ENCODE data around the gene SHISA9. TPM values are rescaled to one million over a fixed set of nuclear protein-coding genes. Genes with fewer than 3 reads are reported as not detected.

The SHISA9 gene
- total RNA-seq, 1 donor from 2014 or later, result 2.5 TPM

- no peak for DNase-seq (ENCODE audit: low spot score)
- peaks cover 2% of the 10 kb centered on the region for H3K36me3 Mint-ChIP-seq
- Histone ChIP-seq H3F3A (ENCODE audit: low read depth) (no peaks in the 10 kb centered on the region), H3K9me3 (ENCODE audit: low read depth) (no peaks in the 10 kb centered on the region), H4K20me1 (ENCODE audit: low read depth) (no peaks in the 10 kb centered on the region), H3K9ac (no peak overlapping the region), H2AFZ (replicated peaks) (no peak overlapping the region), H3K79me2 (ENCODE audit: low read depth) (no peaks in the 10 kb centered on the region), H3K4me2 (no peak overlapping the region), H3K4me1 (no peaks in the 10 kb centered on the region), H3K4me3 (no peak overlapping the region), H3K27me3 (no peaks in the 10 kb centered on the region), H3K36me3 (no peaks in the 10 kb centered on the region), H3K27ac (no peak overlapping the region)
- TF ChIP-seq CTCF (IDR thresholded peaks at IDR 0.05), result no peak
- TF ChIP-seq EZH2 (IDR thresholded peaks at IDR 0.05), result no peak
- no peak for TF ChIP-seq EZH2phosphoT487 (IDR thresholded peaks at IDR 0.05)
- H3K4me3 Mint-ChIP-seq, result no peak overlapping the region
- H3K27ac Mint-ChIP-seq, result no peak overlapping the region
- no peaks in the 10 kb centered on the region for H3K9me3 Mint-ChIP-seq
- peaks cover 3% of the 10 kb centered on the region for H3K4me1 Mint-ChIP-seq
- no peaks in the 10 kb centered on the region for H3K27me3 Mint-ChIP-seq (ENCODE audit: insufficient read depth, low read depth)
Measured at GRCh38 chr16:12930881-12931280, 29.5 kb downstream of the SHISA9 start.

- peaks cover 12% of the 10 kb centered on the region for H3K4me1 ChIP-seq
- H3K9me3 ChIP-seq (ENCODE audit: low read depth), result no peaks in the 10 kb centered on the region
- Mint-ChIP-seq H3K27ac (no peak overlapping the region), H3K27me3 (ENCODE audit: insufficient read depth, low read depth) (peaks cover 2% of the 10 kb centered on the region), H3K9me3 (peaks cover 6% of the 10 kb centered on the region), H3K36me3 (peaks cover 7% of the 10 kb centered on the region), H3K4me3 (no peak overlapping the region), H3K4me1 (peaks cover 5% of the 10 kb centered on the region)
- H3K9ac ChIP-seq, result no peak overlapping the region
- no peak overlapping the region for H3K4me2 ChIP-seq
- H3K4me3 ChIP-seq, result no peak overlapping the region
- no peak overlapping the region for H2AFZ ChIP-seq (replicated peaks)
- H3K27me3 ChIP-seq, result no peaks in the 10 kb centered on the region
- H3K79me2 ChIP-seq (ENCODE audit: low read depth), result no peaks in the 10 kb centered on the region
- no peak overlapping the region for H3K27ac ChIP-seq
- no peaks in the 10 kb centered on the region for H4K20me1 ChIP-seq (ENCODE audit: low read depth)
- no peak for DNase-seq (ENCODE audit: low spot score)
- no peaks in the 10 kb centered on the region for H3K36me3 ChIP-seq
- no peaks in the 10 kb centered on the region for H3F3A ChIP-seq (ENCODE audit: low read depth)
- TF ChIP-seq EZH2 (IDR thresholded peaks at IDR 0.05) (no peak), CTCF (IDR thresholded peaks at IDR 0.05) (no peak), EZH2phosphoT487 (IDR thresholded peaks at IDR 0.05) (no peak)
Measured at GRCh38 chr16:12936391-12936790, 35.0 kb downstream of the SHISA9 start.

- H3K79me2 ChIP-seq (ENCODE audit: low read depth), result no peaks in the 10 kb centered on the region
- no peaks in the 10 kb centered on the region for H3K27me3 ChIP-seq
- TF ChIP-seq EZH2 (IDR thresholded peaks at IDR 0.05), result no peak
- H4K20me1 ChIP-seq (ENCODE audit: low read depth), result no peaks in the 10 kb centered on the region
- H3F3A ChIP-seq (ENCODE audit: low read depth), result no peaks in the 10 kb centered on the region
- no peak overlapping the region for H3K4me2 ChIP-seq
- H3K27ac ChIP-seq, result no peak overlapping the region
- H3K9me3 Mint-ChIP-seq, result peaks cover 7% of the 10 kb centered on the region
- no peak overlapping the region for H3K4me3 ChIP-seq
- H3K9me3 ChIP-seq (ENCODE audit: low read depth), result no peaks in the 10 kb centered on the region
- no peak for DNase-seq (ENCODE audit: low spot score)
- H3K27ac Mint-ChIP-seq, result no peak overlapping the region
- H3K4me1 Mint-ChIP-seq, result peaks cover 2% of the 10 kb centered on the region
- H3K4me1 ChIP-seq, result peaks cover 12% of the 10 kb centered on the region
- H3K27me3 Mint-ChIP-seq (ENCODE audit: insufficient read depth, low read depth), result no peaks in the 10 kb centered on the region
- H3K4me3 Mint-ChIP-seq, result no peak overlapping the region
- peaks cover 7% of the 10 kb centered on the region for H3K36me3 Mint-ChIP-seq
- no peak overlapping the region for H2AFZ ChIP-seq (replicated peaks)
- H3K36me3 ChIP-seq, result no peaks in the 10 kb centered on the region
- H3K9ac ChIP-seq, result no peak overlapping the region
Measured at GRCh38 chr16:12941896-12942295, 40.5 kb downstream of the SHISA9 start.

GRCh38 chr16:12942861-12943260 lies 41.5 kb downstream of the SHISA9 start:
- no peaks in the 10 kb centered on the region for H3K36me3 ChIP-seq
- no peaks in the 10 kb centered on the region for H3K9me3 ChIP-seq (ENCODE audit: low read depth)
- no peak overlapping the region for H3K4me3 ChIP-seq
- Mint-ChIP-seq H3K36me3 (peaks cover 4% of the 10 kb centered on the region), H3K4me3 (no peak overlapping the region), H3K27me3 (ENCODE audit: insufficient read depth, low read depth) (no peaks in the 10 kb centered on the region), H3K27ac (no peak overlapping the region), H3K4me1 (peaks cover 2% of the 10 kb centered on the region), H3K9me3 (peaks cover 8% of the 10 kb centered on the region)
- peaks cover 12% of the 10 kb centered on the region for H3K4me1 ChIP-seq
- H3K4me2 ChIP-seq, result no peak overlapping the region
- H2AFZ ChIP-seq (replicated peaks), result no peak overlapping the region
- no peak for TF ChIP-seq EZH2 (IDR thresholded peaks at IDR 0.05)
- TF ChIP-seq EZH2phosphoT487 (IDR thresholded peaks at IDR 0.05), result no peak
- TF ChIP-seq CTCF (IDR thresholded peaks at IDR 0.05), result no peak
- H3F3A ChIP-seq (ENCODE audit: low read depth), result no peaks in the 10 kb centered on the region
- H3K27ac ChIP-seq, result no peak overlapping the region
- H4K20me1 ChIP-seq (ENCODE audit: low read depth), result no peaks in the 10 kb centered on the region
- H3K79me2 ChIP-seq (ENCODE audit: low read depth), result no peaks in the 10 kb centered on the region
- H3K27me3 ChIP-seq, result no peaks in the 10 kb centered on the region
- H3K9ac ChIP-seq, result no peak overlapping the region
- DNase-seq (ENCODE audit: low spot score), result no peak

Data from neural progenitor cell (in vitro differentiated cells).